Retina (tissue), 1 donor: ENCODE data around the gene FBLIM1.
"Not testable (repeated sequence)": the region's sequence is repeated elsewhere in the genome, so short reads cannot be mapped to it uniquely, and the experiment has no call there.

Experiments used
- DNase-seq: peaks from one replicate; pipeline ENCODE4 v3.0.0-alpha.2; 2016

The FBLIM1 gene

DNA sequence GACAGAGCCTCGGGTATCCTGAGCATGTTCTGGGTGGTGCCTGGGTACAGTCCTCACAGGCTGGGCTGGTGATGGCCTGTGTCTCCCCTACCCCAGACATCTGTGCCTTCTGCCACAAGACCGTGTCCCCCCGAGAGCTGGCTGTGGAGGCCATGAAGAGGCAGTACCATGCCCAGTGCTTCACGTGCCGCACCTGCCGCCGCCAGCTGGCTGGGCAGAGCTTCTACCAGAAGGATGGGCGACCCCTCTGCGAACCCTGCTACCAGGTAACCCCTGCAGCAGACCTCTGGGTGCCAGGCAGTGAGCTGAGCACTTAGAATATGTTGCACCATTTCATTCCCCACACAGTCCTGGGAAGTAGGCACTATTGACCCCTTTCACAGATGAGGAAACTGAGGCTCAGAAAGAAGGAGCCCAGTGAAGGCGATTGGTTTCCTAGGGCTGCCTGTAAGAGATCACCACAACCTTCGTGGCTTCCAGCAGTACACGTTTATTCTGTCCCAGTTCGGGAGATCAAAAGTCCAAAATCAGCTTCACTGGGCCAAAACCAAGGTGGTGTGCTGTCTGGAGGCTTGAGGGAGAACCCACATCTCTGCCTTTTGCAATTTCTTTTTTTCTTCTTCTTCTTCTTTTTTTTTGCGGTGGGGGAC, 11.8 kb downstream of the FBLIM1 start:
- no peak for DNase-seq

DNA sequence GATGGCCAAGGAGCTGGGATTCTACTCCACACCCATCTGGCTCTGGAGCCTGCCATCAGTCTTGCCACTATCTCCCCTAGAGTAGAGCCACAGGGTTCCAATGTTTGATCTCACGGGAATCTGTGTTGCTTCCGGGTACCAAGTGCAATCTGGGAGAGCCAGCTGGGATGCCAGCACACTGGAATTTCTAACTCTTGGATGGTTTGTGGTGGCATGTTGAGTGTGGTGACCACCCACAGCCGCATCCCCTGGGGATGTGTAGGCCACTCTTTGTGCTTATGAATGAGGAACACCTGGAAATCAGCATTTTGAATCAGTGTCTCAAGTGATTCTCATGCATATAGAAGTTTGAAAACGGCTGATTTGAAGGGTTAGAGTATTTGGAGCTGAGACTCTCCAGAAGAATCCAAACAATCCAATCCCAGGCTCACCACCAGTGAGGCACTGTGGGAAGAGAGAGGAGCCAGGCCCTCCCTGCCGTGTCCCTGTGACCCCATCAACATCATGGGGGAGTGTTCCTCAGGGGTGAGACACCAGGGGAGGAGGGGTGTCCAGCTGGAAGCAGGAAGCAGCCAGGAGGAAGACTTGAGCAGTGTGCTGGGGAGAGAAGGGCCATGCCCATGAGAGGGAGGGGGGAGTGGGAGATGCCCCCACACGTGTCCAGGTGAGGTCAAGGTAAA, 13.4 kb downstream of the FBLIM1 start:
- no peak for DNase-seq

DNA sequence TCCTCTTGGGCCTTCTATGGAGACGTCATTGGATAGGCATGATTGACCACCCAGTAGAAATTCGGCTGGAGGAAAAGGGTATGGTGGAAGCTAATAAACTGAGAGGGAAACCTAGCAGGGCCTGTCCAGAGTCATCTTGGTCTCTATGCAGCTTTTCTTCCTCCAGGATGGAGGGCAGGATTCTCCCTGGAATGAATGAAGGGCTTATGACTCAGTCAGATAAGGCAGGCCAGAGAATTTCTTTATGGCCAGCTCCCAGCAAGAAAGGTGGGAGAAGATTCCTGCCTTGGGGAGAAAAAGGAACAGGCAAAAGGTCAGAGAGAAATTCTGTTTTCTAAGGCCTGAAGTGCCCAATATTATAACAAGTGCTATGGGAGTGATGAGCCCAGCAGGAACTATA, 17.1 kb downstream of the FBLIM1 start:
- no peak for DNase-seq

DNA sequence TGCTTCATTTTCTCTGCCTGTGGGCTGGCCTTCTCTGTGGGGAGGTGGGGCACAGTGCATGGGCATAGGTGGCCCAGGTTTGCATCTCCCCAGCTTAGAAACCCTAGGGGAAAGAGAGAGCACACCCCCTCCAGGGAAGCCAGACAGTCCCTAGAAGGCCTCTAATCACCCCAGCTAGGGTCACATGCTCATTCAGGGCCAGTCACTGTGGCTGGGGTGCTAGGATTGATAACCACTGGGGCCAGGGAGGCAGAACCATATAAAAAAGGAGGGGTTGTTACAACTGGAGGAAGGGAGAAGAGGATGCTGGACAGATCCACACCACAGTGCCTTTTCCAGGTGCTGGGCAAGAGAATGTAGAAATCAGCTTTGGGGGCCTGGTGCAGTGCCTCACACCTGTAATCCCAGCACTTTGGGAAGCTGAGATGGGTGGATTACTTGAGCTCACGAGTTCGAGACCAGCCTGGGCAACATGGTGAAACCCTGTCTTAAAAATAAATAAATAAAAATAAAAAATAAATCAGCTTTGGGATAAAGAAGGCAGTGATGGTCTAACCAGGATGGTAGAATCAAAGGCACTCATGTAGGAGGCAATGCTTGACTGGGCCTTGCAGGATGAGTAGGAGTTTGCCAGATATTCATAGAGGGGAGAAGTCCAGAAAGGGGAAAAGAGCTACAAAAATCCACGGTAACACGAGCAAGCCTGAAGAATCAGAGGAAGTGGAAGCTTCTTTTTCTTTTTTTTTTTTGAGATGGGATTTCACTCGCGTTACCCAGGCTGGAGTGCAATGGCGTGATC, 19.5 kb downstream of the FBLIM1 start:
- DNase-seq: no peak

DNA sequence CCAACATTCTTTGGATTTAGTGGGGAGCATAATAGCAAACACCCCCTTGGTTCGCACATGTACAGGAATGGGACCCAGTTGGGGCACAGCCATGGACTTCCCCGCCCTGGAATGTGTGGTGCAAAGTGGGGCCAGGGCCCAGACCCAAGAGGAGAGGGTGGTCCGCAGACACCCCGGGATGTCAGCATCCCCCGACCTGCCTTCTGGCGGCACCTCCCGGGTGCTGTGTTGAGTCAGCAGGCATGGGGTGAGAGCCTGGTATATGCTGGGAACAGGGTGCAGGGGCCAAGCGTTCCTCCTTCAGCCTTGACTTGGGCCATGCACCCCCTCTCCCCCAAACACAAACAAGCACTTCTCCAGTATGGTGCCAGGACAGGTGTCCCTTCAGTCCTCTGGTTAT, 27.1 kb downstream of the FBLIM1 start:
- no peak for DNase-seq

DNA sequence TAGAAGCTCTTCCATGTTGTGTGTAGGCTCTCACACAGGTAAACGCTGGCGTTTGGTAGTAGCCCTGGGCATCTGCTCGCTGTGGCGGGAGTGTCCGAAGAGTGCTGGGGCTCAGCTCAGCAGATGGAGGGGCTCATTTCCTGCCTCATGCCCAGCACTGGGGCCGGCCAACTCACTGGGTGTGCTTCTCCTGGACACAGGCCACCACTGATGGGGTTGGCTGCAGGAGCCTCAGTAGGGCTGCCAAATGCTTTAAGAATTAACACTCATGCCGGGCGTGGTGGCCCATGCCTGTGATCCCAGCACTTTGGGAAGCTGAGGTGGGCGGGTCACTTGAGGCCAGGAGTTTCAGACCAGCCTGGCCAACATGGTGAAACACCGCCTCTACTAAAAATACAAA, 28.0 kb downstream of the FBLIM1 start:
- DNase-seq: no peak

DNA sequence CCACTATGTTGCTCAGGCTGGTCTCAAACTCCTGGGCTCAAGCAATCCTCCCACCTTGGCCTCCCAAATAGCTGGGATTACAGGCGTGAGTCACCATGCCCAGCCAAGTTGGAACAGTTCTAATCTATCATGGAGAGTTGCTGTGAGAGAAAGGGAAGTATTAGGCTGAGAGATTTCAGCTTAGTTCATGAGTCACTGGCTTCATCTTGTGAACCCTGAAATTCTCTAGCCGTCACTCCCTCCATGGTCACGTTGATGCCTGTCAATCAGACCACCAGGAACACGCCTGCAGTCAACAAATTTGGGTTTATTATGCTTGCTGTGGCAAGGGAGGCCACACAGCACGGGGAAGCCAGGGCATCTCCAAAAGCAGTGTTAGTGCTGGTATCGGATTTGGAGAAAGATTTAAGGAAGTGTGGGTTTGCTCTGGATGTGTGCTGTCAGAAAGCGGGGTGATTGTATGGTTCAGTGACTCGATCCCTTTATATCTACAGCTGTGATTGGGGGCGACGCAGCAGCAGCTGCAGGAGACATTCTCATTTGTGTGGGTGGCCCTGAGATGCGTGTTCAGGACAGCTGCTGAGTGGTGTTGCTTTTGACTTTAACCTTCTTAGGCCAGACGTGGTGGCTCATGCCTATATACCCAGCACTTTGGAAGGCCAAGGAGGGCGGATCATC, 30.2 kb downstream of the FBLIM1 start:
- DNase-seq: no peak

DNA sequence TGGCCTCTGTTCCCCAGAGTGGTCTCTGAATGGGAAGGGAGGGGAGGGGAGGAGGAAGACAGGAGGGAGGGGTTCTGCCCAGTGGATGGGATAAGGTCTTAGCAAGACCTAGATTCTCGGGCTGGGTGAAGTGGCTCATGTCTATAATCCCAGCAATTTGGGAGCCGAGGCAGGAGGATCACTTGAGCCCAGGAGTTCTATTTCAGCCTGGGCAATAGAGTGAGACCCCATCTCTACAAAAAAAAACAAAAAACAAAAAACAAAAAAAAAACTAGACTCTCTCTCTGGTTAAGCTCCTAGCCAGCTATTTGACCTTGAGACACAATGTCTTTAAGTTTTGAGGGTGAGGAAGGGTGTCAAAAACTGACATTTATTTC, 37.5 kb downstream of the FBLIM1 start:
- DNase-seq: no peak

DNA sequence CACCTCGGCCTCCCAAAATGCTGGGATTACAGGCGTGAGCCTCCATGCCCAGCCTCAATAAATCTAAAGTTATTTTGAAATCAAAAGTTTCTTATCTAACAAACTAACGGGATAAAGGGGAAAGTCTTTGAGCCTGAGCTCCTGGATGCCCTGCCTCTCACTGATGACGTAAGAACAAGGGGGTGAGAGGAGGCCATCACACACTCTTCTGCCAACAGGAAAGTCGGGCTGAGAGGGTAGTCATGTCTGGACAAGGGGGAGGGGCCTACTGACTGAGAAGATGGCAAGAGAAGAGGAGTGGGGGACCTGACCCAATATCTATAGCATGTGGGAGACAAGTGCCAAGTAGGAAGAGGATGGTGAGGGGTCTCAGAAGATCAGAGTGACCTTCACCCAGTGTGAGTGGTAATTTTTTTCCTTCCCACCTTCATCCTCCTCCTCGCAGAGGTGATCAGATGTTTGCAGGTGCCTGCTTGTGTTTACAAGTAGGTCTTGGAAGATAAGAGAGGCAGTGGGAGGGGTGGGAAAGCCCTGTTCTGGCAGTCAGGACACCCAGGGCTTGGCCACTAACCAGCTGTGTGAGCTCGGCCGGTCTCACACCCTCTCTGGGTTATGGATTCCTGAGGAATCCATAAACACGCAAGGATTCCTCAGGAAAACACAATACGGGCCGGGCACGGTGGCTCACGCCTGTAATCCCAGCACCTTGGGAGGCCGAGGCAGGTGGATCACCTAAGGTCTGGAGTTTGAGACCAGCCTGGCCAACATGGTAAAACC, 39.2 kb downstream of the FBLIM1 start:
- DNase-seq: no peak

DNA sequence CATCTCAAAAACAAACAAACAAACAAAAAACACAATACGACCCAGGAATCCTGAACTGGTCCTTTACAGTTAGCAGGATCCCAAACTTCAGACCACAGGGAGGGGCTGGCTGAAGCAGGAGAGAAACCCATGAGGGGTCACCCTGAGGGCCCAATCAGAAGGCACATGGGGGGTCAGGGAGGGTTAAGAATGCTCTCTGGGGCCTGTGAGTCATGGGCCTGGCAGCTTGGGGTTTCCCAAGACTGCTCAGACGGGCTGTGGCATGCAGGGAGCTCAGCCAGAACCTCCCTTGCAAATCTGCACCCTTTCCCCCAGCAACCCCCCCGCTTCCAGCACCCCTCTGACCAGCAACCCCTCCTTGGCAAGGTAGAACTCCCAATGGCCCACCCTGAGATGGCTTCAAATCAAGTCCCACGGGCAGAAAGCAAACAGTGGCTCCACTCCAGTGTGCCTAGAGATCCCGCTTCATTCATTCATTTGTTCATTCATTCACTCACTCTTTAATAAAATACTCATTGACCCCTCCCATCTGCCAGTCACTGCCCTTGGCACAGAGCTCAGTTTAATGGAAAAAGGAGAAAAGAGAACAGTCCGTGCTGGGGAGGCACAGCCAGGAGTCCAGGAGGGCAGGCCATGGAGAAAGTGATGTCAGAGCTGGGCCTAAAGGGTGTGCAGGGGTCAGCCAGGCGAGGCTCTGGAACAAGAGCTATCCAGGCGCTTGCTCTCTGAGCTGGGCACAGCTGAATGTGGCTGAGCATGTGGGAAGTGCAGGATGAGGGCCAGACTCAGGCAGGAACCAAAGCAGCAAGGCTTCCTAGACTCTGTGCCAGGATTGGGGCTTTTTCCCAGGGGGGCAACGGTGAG, 40.6 kb downstream of the FBLIM1 start:
- no peak for DNase-seq

DNA sequence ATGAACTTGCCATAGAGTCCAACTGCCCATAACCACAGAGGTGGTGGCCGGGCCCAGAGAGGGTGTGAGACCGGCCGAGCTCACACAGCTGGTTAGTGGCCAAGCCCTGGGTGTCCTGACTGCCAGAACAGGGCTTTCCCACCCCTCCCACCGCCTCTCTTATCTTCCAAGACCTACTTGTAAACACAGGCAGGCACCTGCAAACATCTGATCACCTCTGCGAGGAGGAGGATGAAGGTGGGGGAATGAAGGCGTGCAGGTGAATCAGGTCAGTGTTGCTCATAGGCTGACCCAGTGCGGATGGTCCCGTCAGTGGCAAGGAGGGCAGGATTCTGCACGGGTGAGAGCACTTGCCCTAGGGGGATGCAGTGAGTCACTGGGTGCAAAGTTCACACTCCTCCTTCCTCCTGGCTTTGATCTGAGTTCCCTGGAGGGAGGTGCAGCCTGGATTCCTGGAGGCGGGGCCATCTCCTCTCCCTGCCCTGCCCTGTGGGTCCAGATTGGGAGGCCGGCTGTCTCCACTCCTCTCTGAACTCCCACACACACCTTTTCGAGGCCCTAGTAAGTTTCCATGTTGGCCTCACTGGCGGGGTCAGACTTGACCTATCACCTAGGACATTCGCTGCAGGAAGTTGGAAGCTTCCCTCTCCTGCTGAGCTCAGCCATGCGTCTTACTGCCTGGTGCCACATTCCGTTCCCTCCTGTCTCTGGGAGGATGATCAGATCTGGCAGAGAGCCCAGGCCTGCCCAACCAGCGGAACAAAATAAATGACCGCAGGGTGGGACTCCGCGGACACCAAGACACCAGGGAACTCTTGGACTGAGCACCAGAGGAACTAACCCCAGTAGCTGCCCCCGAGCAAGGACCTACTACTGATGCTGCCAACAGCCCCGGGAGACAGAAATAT, 41.6 kb downstream of the FBLIM1 start:
- DNase-seq: peak; percentile 78

DNA sequence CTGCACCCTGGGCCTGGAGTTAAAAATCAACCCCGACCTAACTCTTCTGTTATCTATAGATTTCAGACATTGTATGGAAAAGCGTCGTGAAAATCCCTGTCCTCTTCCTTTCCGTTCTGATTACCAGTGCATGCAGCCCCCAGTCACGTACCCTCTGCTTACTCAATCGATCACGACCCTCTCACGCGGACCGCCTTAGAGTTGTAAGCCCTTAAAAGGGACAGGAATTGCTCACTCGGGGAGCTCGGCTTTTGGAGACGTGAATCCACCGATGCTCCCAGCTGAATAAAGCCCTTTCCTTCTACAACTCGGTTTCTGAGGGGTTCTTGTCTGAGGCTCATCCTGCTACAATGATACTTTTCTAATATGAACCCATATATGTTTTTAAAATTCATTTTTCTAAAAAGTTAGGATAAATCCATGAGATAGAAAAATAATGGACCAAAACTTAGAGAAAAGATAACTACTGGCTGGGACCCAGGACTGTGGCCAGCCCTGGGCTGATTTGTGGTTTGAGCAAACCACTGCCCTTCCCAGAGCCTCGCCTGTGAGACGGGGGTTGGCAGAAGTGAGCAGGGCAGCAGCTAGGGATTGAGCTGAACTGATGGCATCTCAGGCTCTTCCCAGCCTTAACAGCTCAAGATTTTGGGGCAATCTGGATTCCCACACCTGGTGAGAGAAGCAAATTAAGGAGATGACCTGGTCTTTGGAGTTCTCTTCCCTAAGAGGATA, 43.8 kb downstream of the FBLIM1 start:
- DNase-seq: no peak

DNA sequence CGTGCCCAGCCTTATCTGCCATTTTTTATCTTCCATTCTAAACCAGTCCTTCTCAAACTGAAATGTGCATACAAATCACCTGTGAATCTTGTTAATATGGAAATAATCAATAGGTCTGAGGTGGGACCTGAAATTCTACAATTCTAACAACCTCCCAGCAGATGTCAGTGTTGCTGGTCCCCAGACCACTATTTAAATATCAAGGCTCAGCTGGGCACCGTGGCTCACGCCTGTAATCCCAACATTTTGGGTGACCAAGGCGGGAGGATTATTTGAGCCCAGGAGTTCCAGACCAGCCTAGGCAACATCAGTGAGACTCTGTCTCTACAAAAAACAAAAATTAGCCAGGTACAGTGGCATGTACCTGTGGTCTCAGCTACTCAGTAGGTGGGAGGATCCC, 44.8 kb downstream of the FBLIM1 start:
- DNase-seq: peak; percentile 32

DNA sequence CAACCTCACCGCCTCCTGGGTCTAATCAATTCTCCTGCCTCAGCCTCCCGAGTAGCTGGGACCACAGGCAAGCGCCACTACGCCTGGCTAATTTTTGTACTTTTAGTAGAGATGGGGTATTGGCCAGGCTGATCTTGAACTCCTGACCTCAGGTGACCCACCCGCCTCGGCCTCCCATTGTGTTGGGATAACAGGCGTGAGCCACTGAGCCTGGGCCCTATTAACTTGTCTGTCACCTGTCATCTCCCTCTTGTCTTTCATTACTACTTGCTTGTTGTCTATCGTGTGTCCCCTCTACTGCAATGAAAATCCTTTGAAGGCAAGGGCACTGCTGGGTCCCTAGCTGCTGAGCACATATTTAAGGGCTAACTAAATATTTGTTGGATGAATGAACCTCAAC, 45.5 kb downstream of the FBLIM1 start:
- peak; percentile 13 for DNase-seq

DNA sequence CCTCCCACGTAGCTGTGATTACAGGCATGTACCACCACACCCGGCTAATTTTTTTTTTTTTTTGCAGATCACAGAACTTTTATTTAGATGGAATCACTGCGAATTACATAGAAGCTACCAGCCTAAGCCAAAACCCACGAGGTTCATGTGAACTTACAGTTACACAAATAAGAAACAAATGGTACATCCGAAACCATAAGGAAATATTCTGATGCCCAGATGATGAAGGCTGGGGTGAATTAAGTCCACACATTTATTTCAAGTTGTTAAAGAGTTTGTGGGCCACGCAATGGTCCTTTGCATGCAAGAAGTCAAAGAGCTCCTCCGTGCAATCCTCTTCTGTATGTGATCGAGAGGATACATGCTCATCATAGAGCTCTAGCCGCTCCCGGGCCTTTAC, 48.5 kb downstream of the FBLIM1 start:
- DNase-seq: no peak

DNA sequence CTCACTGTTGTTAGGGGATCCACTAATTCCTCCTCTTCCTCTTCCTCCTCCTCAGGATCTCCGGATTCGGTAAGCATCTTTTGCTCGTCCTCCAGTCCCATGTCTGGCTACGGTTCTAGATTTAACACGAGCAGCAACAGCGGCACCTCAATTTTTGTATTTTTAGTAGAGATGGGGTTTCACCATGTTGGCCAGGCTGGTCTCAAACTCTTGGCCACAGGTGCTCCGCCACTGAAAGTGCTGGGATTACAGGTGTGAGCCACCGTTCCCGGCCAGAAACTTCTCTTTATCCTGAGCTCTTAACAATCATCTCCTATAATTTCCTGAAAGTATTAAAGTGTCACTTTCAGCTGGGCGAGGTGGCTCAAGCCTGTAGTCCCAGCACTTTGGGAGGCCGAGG, 49.0 kb downstream of the FBLIM1 start, which contains the start of gene UQCRHL:
Gene UQCRHL (minus strand): TSS at position 101 of the 400 bp plus-strand sequence. CDS start 0 bp downstream, at position 101.
- not testable (repeated sequence) for DNase-seq

DNA sequence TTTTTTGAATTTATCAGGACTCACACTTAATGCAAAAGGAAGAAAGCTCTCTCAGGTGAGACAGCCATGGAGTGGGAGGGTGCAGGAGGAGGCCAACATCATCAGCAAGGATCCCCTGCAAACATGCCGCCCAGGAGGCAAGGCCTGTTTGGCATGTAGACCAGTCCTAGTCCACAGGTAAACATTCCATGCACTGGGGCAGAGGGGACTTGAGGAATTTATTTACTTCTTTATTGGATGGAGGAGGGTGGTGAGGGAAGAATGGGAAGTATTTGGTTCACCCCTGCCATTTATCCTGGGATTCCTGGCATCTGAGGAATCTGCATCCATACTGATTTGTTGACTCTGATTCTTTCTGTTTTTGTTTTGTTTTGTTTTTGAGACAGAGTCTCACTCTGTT, 50.4 kb downstream of the FBLIM1 start:
- DNase-seq: no peak

DNA sequence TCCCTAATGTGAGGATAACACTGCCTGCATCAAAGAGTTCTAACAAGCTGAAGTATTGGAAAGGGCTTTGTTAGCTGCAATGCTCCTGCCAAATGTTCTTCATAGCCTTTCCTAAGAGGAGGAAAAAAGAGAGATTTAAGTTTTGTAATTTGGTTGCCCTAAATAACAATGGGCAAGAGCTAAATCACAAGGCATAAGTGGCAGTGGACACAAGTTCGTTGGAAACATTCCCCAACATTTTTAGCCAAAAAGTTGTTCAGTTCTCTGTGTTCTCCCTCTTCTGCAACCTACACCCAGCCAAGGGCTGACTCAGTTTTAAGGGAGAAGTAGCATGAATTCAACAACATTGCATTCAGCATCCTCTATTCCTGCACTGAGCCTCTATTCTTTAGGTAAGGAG, 51.5 kb downstream of the FBLIM1 start:
- no peak for DNase-seq

DNA sequence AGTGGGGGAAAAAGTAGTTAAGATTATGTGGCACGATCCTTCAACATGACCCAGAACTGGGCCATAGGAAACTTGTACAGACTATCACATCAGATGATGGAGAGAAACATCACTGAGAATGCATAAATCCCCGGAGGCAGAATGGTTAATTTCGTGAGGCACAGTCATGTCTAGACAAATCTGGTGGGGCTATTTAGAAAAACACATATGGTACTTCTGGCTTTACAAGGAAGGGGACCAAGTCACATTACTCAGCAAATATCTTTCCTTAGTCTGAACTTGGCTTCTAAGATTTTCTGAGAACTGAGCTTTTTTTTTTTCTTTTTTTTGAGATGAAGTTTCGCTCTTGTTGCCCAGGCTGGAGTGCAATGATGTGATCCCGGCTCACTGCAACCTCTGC, 58.1 kb downstream of the FBLIM1 start:
- DNase-seq: no peak

DNA sequence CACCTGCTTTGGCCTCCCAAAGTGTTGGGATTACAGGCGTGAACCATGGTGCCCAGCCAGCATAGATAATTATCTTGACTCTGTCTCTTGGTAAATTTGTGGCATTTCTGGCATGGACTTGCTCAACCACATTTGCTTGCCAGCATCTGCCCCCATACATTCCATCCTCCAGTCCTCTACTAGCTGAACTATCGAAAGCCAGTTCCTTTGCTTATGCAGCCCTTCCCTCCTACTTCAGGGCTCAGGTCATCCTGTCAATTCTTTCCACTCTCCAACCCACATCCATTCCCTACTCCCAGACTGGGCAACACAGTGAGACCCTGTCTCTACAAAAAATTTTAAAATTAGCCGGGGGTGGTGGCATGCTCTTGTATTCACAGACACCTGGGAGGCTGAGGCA, 61.9 kb downstream of the FBLIM1 start:
- DNase-seq: no peak
